Activated CD4-positive, alpha-beta T cell treated with anti-CD3 and anti-CD28 coated beads, Interleukin-2, amount 10 ng/mL, durations not matched to agents 7 days and 5 days (primary cell): ENCODE measurements around the gene TGFB2. TPM values are rescaled to one million over a fixed set of nuclear protein-coding genes. Genes with fewer than 3 reads are reported as not detected.

Experiments
- CTCF ChIA-PET: fragments of 350-600 bp; sonication (Branson Sonifier 250); formaldehyde crosslinking; loops from one replicate; lab custom pipeline; 2021; ENCODE audit warnings: antibody characterized with exemption; lab: Charles Lee
- POLR2A ChIA-PET: fragments of 350-600 bp; sonication (Branson Sonifier 250); formaldehyde crosslinking; loops from one replicate; lab custom pipeline; 2021; ENCODE audit warnings: antibody characterized with exemption; lab: Charles Lee
- DNase-seq: peaks from one replicate; pipeline ENCODE4 v3.0.0-alpha.2; 2020
- H3K27ac Mint-ChIP-seq: one replicate; pipeline ENCODE4 v1.8.0; 2021; ENCODE audit warnings: mild to moderate bottlenecking, moderate library complexity, mixed read lengths
- H3K27me3 Mint-ChIP-seq: one replicate; pipeline ENCODE4 v1.8.0; 2021; ENCODE audit warnings: mixed read lengths
- H3K36me3 Mint-ChIP-seq: one replicate; pipeline ENCODE4 v1.8.0; 2021; ENCODE audit warnings: low read depth, mixed read lengths
- H3K4me1 Mint-ChIP-seq: one replicate; pipeline ENCODE4 v1.8.0; 2021; ENCODE audit warnings: mixed read lengths
- H3K4me3 Mint-ChIP-seq: one replicate; pipeline ENCODE4 v1.8.0; 2021; ENCODE audit warnings: mild to moderate bottlenecking, moderate library complexity, mixed read lengths
- H3K9me3 Mint-ChIP-seq: one replicate; pipeline ENCODE4 v1.8.0; 2021; ENCODE audit warnings: mixed read lengths
- total RNA-seq, 2 experiments: library from RNA; stranded (reverse); gene quantifications; one replicate each; pipeline ENCODE4 v1.2.3, GENCODE V29; 2021

The TGFB2 gene
- total RNA-seq, 2 experiments from 2014 or later = not detected

DNA sequence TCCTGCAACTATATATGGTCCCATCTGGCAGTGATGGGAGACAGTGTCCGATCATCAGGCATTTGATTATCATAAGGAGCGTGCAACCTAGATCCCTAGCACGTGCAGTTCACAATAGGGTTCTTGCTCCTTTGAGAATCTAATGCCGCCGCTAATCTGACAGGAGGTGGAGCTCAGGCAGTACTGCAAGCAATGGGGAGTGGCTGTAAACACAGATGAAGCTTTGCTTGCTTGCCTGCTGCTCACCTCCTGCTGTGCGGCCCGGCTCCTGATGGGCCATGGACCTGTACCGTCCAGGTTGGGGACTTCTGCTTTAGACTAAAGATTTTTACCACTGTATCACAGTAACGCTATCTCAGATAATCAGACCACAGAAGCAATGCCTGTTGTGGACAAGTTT, 63.8 kb downstream of the TGFB2 start:
- no peaks in the 10 kb centered on the region for H3K36me3 Mint-ChIP-seq
- ChIA-PET POLR2A (no interaction called here), CTCF (no interaction called here)
- H3K4me1 Mint-ChIP-seq = no peaks in the 10 kb centered on the region
- H3K27me3 Mint-ChIP-seq = no peaks in the 10 kb centered on the region
- H3K27ac Mint-ChIP-seq = no peak overlapping the region
- H3K9me3 Mint-ChIP-seq = no peaks in the 10 kb centered on the region
- no peak overlapping the region for H3K4me3 Mint-ChIP-seq
- no peak for DNase-seq

DNA sequence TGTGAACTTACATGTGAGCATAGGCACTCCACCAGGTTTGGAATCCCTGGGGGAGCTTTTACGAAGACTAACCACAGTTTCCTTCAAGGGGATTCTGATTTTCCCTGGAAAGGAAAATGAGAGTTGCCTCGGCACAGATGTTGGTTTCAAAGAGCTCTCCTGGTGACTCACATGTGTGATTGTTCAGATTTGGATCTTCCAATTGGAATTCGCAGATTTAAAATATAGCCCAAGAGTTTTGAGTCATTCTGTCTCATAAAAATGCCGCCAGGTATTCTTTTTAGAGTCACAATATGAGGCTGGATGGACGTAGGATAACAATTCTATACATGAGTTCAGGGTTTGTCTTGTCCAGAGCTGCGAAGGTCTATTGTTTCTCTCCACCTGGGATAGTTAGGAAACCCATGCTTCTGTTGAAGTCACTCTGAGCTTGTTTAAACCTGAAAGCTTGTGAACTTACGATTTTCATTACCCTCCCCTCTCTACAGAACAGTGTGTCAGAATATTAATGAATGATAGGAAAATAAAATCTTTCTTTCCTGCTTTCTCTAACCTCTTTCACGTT, 64.9 kb downstream of the TGFB2 start:
- no peak overlapping the region for H3K27ac Mint-ChIP-seq
- H3K4me3 Mint-ChIP-seq = no peak overlapping the region
- ChIA-PET CTCF (interaction anchor here (0.6 kb wide), 1 partner anchor 1511 kb away, joined by 3 read pairs; no protein-coding TSS in a partner anchor), POLR2A (no interaction called here)
- no peaks in the 10 kb centered on the region for H3K4me1 Mint-ChIP-seq
- H3K27me3 Mint-ChIP-seq = no peaks in the 10 kb centered on the region
- H3K36me3 Mint-ChIP-seq = no peaks in the 10 kb centered on the region
- H3K9me3 Mint-ChIP-seq = no peaks in the 10 kb centered on the region
- no peak for DNase-seq

DNA sequence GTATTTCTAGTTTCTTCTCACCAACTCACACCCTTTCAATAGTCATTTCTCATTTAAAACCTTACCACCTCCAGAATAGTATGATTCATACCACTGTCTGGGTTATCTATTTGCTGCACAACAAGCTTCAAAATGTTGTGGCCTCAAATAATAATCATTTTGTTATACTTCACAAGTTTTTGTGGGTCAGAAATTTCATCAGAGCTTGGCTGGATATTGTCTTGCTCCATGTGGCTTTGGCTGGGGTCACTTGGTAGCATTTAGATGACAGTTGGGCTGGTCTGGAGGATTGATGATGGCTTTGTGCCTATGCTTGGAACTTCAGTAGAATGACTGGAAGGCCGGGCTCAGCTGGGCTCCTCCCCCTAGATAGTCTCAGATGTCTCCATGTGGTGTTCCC, 66.0 kb downstream of the TGFB2 start:
- Mint-ChIP-seq H3K27ac (no peak overlapping the region), H3K9me3 (no peaks in the 10 kb centered on the region), H3K36me3 (no peaks in the 10 kb centered on the region), H3K27me3 (no peaks in the 10 kb centered on the region), H3K4me3 (no peak overlapping the region), H3K4me1 (no peaks in the 10 kb centered on the region)
- ChIA-PET CTCF (no interaction called here), POLR2A (no interaction called here)
- no peak for DNase-seq

DNA sequence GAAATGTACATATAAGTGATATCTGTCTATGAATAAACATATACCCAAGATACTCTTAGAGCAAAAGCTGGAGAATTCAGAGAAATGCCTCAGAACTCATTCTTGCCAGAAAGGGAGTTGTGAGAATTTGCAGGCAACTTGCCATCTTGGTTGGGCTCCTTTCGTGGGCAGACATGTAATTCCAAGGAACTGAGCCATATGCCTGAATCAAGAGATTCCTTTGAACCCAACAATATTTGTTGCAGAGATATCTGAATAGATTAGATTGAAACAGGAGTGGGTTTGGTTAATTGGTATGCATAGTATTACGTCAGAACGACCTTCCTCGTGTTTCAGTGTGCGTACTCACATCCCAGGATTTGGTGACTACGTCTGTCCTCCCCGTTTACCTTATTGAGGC, 67.0 kb downstream of the TGFB2 start:
- no peak overlapping the region for H3K4me3 Mint-ChIP-seq
- H3K9me3 Mint-ChIP-seq = no peaks in the 10 kb centered on the region
- no peaks in the 10 kb centered on the region for H3K27me3 Mint-ChIP-seq
- no peaks in the 10 kb centered on the region for H3K4me1 Mint-ChIP-seq
- H3K36me3 Mint-ChIP-seq = no peaks in the 10 kb centered on the region
- no peak overlapping the region for H3K27ac Mint-ChIP-seq
- POLR2A ChIA-PET = no interaction called here
- CTCF ChIA-PET = no interaction called here
- DNase-seq = no peak

DNA sequence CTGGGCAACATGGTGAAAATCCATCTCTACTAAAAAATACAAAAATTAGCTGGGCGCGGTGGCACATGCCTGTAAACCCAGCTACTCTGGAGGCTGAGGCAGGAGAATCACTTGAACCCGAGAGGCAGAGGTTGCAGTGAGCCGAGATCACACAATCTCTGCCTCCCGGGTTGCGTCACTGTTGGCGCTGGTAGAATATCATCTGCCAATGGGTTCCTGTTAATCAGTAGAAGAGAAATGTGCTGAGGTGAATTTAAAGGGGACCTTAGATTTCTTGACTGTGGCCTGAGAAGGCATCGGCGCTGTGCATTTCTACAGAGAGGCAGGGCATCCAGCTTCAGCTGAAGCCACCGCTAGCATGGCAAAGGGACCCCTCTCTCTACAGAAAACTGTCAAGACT, 68.0 kb downstream of the TGFB2 start:
- Mint-ChIP-seq H3K27me3 (no peaks in the 10 kb centered on the region), H3K27ac (no peak overlapping the region), H3K4me1 (no peaks in the 10 kb centered on the region), H3K9me3 (no peaks in the 10 kb centered on the region), H3K36me3 (no peaks in the 10 kb centered on the region), H3K4me3 (no peak overlapping the region)
- ChIA-PET POLR2A (no interaction called here), CTCF (no interaction called here)
- no peak for DNase-seq

DNA sequence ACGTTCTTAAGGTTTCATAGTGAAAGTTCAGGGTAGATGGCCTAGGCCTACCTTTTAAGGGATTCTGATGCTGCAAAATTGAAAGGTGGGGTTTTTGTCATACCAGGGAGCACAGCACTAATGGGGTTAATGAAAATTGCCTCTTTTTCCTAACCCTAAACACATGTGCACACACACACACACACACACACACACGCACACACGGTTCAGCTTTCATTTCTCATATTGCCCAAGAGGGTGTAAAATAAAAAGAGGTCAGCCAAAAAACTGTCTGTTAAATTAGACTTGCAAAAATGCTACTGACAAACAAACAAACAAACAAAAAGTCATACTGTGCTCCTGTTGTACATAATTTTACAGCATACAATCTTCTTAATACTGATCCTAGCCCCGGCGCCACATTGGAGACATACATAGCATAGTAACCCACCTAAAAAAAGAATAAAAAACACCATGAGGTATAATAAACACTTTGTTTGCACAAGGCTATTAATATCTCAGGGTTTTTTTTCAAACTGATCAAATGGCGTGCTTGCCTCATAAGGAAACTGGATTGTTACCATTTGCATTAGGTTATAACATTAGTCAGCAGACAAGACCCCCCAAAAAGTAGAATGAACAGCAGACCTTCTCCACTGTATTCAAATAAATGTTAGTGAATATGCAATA, 69.1 kb downstream of the TGFB2 start:
- H3K4me3 Mint-ChIP-seq = no peak overlapping the region
- H3K27ac Mint-ChIP-seq = no peak overlapping the region
- POLR2A ChIA-PET = no interaction called here
- no peaks in the 10 kb centered on the region for H3K36me3 Mint-ChIP-seq
- H3K27me3 Mint-ChIP-seq = no peaks in the 10 kb centered on the region
- no peaks in the 10 kb centered on the region for H3K9me3 Mint-ChIP-seq
- CTCF ChIA-PET = no interaction called here
- DNase-seq = no peak
- no peaks in the 10 kb centered on the region for H3K4me1 Mint-ChIP-seq

DNA sequence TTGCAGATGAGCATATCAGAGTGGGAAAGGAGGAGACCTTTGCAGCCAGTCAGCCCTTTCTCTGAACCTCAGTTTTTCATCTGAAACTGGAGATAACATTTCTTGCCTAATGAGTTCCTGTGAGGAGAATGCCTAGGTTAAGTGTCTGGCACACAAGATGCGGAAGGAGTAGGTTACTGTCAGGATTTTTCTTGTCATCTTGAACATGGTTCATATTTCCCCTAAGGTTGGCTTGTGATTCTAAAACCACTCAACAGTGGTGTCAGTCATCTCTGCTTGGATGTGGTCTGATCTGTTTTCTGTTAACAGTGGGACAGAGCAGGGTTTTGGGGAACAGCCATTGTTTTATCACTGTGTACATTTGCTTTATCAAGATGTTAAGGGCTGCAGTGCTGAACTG, 70.6 kb downstream of the TGFB2 start:
- DNase-seq = no peak
- Mint-ChIP-seq H3K9me3 (no peaks in the 10 kb centered on the region), H3K27ac (no peak overlapping the region), H3K4me1 (no peaks in the 10 kb centered on the region), H3K36me3 (no peaks in the 10 kb centered on the region), H3K4me3 (no peak overlapping the region), H3K27me3 (no peaks in the 10 kb centered on the region)
- ChIA-PET POLR2A (no interaction called here), CTCF (no interaction called here)

DNA sequence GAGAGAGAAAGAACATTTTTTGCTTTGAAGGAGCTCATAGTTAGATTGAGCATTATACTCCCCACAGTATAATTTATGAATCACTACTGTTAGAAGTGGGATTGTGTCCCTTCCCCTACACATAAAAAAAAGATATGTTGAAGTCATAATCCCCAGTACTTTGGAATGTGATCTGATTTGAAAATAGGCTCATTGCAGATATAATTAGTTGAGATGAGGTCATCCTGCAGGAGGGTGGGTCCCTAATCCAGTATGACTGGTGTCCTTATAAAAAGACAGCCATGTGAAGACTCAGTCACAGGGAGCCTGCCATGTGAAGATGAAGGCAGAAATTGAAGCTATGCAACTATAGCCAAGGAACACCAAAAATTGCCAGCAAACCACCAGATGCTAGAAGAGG, 76.4 kb downstream of the TGFB2 start:
- Mint-ChIP-seq H3K4me3 (no peak overlapping the region), H3K36me3 (no peaks in the 10 kb centered on the region), H3K27me3 (no peaks in the 10 kb centered on the region), H3K4me1 (no peaks in the 10 kb centered on the region), H3K9me3 (no peaks in the 10 kb centered on the region), H3K27ac (no peak overlapping the region)
- no peak for DNase-seq
- CTCF ChIA-PET = interaction anchor here (0.5 kb wide), 1 partner anchor 853 kb away, joined by 3 read pairs; no protein-coding TSS in a partner anchor
- POLR2A ChIA-PET = no interaction called here

DNA sequence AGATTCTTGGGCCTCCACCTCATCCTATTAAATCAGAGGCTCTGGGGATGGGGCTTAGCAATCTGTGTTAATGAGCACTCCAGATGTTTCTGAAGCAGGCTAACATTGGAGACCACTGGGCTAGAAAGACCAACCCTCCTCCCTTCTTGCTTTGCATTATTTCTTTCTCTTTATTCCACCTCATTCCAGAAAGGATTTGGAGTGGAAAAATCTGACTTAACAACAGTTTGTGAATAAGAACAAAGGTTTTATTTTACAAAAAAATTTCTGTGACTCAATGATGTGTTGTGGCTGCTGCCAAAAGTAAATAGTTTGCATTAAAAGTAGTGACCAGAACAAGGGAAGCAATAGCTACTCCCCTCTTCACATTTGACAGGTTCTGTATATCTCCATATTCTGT, 79.4 kb downstream of the TGFB2 start:
- ChIA-PET POLR2A (no interaction called here), CTCF (no interaction called here)
- Mint-ChIP-seq H3K36me3 (no peaks in the 10 kb centered on the region), H3K4me3 (no peak overlapping the region), H3K27me3 (no peaks in the 10 kb centered on the region), H3K9me3 (no peaks in the 10 kb centered on the region), H3K4me1 (no peaks in the 10 kb centered on the region), H3K27ac (no peak overlapping the region)
- DNase-seq = no peak

DNA sequence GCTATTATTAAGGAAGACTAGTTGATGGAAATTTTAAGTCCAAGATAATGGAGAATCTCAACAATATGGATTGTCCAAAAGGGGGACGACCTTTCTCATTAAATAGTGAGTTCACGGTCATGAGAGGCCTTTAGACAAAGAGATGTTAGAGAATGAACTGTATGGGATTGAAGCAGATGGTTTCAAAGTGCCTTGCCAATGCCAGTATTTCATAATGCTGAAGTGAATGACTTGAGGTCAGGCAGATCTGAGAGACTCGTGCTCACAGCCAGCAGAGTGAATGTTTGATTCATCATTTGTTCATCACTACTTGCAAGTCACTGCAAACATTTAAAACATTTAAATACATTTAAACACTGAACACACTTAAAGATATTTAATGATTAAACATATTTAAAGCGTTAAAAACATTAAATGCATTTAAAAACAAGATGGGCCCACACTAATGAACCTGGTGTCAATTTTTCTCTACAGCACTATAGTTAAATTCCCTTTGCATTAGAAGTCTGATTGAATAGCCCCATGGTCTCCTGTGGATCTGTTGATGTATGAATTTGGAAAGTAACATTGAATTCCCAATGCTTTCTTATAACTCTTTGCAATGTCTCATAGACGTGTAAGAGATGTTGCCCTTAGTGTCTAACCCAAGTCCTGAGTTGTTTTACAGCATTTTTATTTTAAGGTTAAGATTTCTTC, 80.7 kb downstream of the TGFB2 start:
- POLR2A ChIA-PET = no interaction called here

DNA sequence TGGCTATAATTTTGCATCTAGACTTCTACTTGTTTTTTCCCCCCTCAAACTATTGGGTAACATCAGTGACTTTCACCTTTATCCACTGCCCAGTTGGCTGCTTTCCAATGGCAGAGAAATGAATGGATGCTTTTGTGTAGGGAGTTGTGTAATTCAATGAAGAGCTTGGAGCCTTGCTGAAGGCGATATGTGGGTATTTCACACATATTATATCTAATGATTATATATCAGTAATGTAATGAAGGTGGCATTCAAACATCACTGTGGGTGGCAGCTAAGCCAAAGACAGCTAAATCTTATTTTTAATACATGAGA, 81.2 kb downstream of the TGFB2 start:
- no peak for DNase-seq
- ChIA-PET POLR2A (no interaction called here), CTCF (no interaction called here)
- H3K27ac Mint-ChIP-seq = no peak overlapping the region
- H3K9me3 Mint-ChIP-seq = no peaks in the 10 kb centered on the region
- H3K4me1 Mint-ChIP-seq = no peaks in the 10 kb centered on the region
- H3K27me3 Mint-ChIP-seq = no peaks in the 10 kb centered on the region
- H3K4me3 Mint-ChIP-seq = no peak overlapping the region
- no peaks in the 10 kb centered on the region for H3K36me3 Mint-ChIP-seq

More for the DNA sequence above, 80.7 kb downstream of the TGFB2 start:
- CTCF ChIA-PET = no interaction called here
- no peak for DNase-seq
- no peaks in the 10 kb centered on the region for H3K9me3 Mint-ChIP-seq
- no peaks in the 10 kb centered on the region for H3K27me3 Mint-ChIP-seq
- no peak overlapping the region for H3K27ac Mint-ChIP-seq
- H3K36me3 Mint-ChIP-seq = no peaks in the 10 kb centered on the region
- no peak overlapping the region for H3K4me3 Mint-ChIP-seq
- no peaks in the 10 kb centered on the region for H3K4me1 Mint-ChIP-seq

DNA sequence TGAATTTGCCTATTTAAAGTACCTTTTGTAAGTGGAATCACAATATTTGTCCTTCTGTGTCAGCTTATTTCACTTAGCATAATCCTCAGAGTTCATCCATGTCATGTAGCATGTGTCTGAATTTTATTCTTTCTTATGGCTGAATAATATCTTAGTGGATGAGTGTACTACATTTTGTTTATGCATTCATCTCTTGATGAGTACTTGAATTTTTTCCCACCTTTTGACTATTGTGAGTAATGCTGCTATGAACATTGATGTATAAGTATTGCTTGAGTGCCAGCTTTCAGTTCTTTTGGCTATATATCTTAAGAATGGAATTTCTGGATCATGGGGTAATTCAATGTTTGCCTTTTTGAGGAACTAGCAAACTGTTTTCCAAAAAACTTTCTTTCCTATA, 84.2 kb downstream of the TGFB2 start:
- H3K27ac Mint-ChIP-seq = no peak overlapping the region
- no peak for DNase-seq
- no peak overlapping the region for H3K4me3 Mint-ChIP-seq
- H3K27me3 Mint-ChIP-seq = no peaks in the 10 kb centered on the region
- POLR2A ChIA-PET = no interaction called here
- CTCF ChIA-PET = interaction anchor here (0.6 kb wide), 1 partner anchor 733 kb away, joined by 3 read pairs; no protein-coding TSS in a partner anchor
- H3K36me3 Mint-ChIP-seq = no peaks in the 10 kb centered on the region
- H3K9me3 Mint-ChIP-seq = no peaks in the 10 kb centered on the region
- no peaks in the 10 kb centered on the region for H3K4me1 Mint-ChIP-seq

DNA sequence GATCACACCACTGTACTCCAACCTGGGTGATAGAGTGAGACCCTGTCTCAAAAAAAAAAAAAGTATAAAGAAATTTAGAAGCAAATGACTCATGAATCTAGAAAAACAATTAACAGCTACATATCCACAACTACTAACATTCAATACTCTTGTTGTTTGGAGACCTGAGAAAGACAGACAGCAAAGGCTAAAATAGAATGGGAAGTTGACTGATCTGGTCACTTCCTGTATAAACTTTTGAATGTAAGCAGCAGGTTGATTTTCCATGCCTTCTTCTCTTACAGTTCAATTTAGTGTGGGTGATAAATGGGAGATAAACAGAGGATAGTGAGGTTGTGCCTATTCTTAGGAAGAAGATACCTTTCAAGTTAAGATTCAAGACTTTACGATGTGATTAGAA, 85.2 kb downstream of the TGFB2 start:
- DNase-seq = no peak
- no peak overlapping the region for H3K27ac Mint-ChIP-seq
- ChIA-PET POLR2A (no interaction called here), CTCF (no interaction called here)
- no peak overlapping the region for H3K4me3 Mint-ChIP-seq
- H3K27me3 Mint-ChIP-seq = no peaks in the 10 kb centered on the region
- no peaks in the 10 kb centered on the region for H3K4me1 Mint-ChIP-seq
- no peaks in the 10 kb centered on the region for H3K9me3 Mint-ChIP-seq
- no peaks in the 10 kb centered on the region for H3K36me3 Mint-ChIP-seq
